Measurements from ENCODE around the gene BSPRY.
A peak's percentile ranks its signal among the peaks of the same experiment; 100 is the strongest.

BSPRY gene

DNA sequence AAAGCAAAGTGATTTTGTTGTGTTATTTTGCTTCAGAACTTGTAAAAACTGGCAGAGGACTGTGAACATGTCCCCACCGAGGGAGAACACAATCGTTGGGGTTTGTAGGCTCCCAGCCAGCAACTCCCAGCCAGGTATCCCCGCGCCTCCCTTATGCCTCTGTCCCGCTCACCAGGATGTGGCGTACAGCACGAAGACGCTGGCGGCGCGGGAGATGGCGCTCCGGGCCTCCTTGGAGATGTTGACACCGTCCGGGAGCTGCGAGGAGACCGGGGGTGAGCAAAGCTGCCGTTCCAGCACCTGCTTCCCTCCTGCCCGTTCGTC, 60.5 kb downstream of the BSPRY start:
- peak overlapping the region; percentile 100 for H3K27ac Mint-ChIP-seq
- H3K4me3 Mint-ChIP-seq: peak overlapping the region; percentile 95
- H3K9me3 Mint-ChIP-seq: no peaks in the 10 kb centered on the region
- ATAC-seq (peak; percentile 1), DNase-seq (no peak)
- peaks cover 37% of the 10 kb centered on the region for H3K36me3 Mint-ChIP-seq (ENCODE audit: low read depth)
- peaks cover 45% of the 10 kb centered on the region for H3K4me1 Mint-ChIP-seq
- peaks cover 3% of the 10 kb centered on the region for H3K27me3 Mint-ChIP-seq

- peaks cover 45% of the 10 kb centered on the region for H3K4me1 Mint-ChIP-seq
- peaks cover 37% of the 10 kb centered on the region for H3K36me3 Mint-ChIP-seq (ENCODE audit: low read depth)
- peak; percentile 96 for DNase-seq
Observed at GRCh38 chr9:113410207-113410864, 61.0 kb downstream of the BSPRY start, which contains the start of the genes C9orf43 and POLE3. C9orf43 (plus strand) TSS chr9:113410747; CDS start chr9:113413494, 2,747 bp downstream. POLE3 (minus strand) TSS chr9:113410675; CDS start chr9:113410293, 382 bp downstream.

GRCh38 chr9:113416149-113416721, 66.9 kb downstream of the BSPRY start:
- Mint-ChIP-seq H3K36me3 (ENCODE audit: low read depth) (no peaks in the 10 kb centered on the region), H3K27ac (no peak overlapping the region), H3K4me3 (no peak overlapping the region), H3K27me3 (no peaks in the 10 kb centered on the region), H3K9me3 (no peaks in the 10 kb centered on the region), H3K4me1 (peaks cover 7% of the 10 kb centered on the region)
- ATAC-seq (no peak), DNase-seq (no peak)

More at GRCh38 chr9:113410207-113410864, 61.0 kb downstream of the BSPRY start, which contains the start of the genes C9orf43 and POLE3:
- ATAC-seq: peak; percentile 97
- Mint-ChIP-seq H3K4me3 (peak within 1 kb of the TSS; percentile 95), H3K27me3 (peaks cover 3% of the 10 kb centered on the region), H3K27ac (peak within 1 kb of the TSS; percentile 100), H3K9me3 (no peaks in the 10 kb centered on the region)

GRCh38 chr9:113417370-113417769, 68.0 kb downstream of the BSPRY start:
- H3K27me3 Mint-ChIP-seq: no peaks in the 10 kb centered on the region
- H3K27ac Mint-ChIP-seq: no peak overlapping the region
- H3K36me3 Mint-ChIP-seq (ENCODE audit: low read depth): no peaks in the 10 kb centered on the region
- ATAC-seq (no peak), DNase-seq (no peak)
- no peaks in the 10 kb centered on the region for H3K9me3 Mint-ChIP-seq
- H3K4me1 Mint-ChIP-seq: no peaks in the 10 kb centered on the region
- H3K4me3 Mint-ChIP-seq: no peak overlapping the region
